Transverse colon (tissue), 4 donors: ENCODE results near the gene ERMARD. TPM values are rescaled to one million over a fixed set of nuclear protein-coding genes. Genes with fewer than 3 reads are reported as not detected.

ENCODE experiments used
- DNase-seq: peaks from one replicate; pipeline ENCODE4 v3.0.0-alpha.2; 2019
- H3K27ac ChIP-seq, 4 donors: fragments of 200-600 bp; sonication (generic); 2 replicates each; pipeline ENCODE4 v1.5.1; 2016 to 2018; ENCODE audit warnings: inconsistent platforms in 4 of 4
- H3K27me3 ChIP-seq: fragments of 200-600 bp; sonication (generic); 2 replicates; pipeline ENCODE4 v1.5.1; 2017; ENCODE audit warnings: inconsistent platforms
- H3K36me3 ChIP-seq, 4 donors: fragments of 200-600 bp; sonication (generic); 2 replicates each; pipeline ENCODE4 v1.5.1; 2017 to 2019; ENCODE audit warnings: inconsistent platforms in 4 of 4
- H3K4me1 ChIP-seq, 4 donors: fragments of 200-600 bp; sonication (generic); 2 replicates each; pipeline ENCODE4 v1.5.1; 2017 to 2020; ENCODE audit warnings: inconsistent platforms in 4 of 4
- H3K4me3 ChIP-seq, 4 donors: fragments of 200-600 bp; sonication (generic); 1 replicate in 1 of 4; 2 replicates in 3 of 4; pipeline versions ENCODE4 v1.5.1 to v1.6.1; 2017 to 2019; ENCODE audit warnings: inconsistent platforms in 4 of 4
- H3K9me3 ChIP-seq, 2 donors: fragments of 200-600 bp; sonication (generic); 2 replicates each; pipeline ENCODE4 v1.5.1; 2017 to 2019; ENCODE audit warnings: inconsistent platforms in 2 of 2
- EP300 ChIP-seq: sonication (generic); formaldehyde crosslinking; IDR thresholded peaks from one replicate; pipeline ENCODE4 v1.6.1; 2017; ENCODE audit warnings: antibody characterized with exemption, low read depth
- POLR2A ChIP-seq: fragments of 450-650 bp; IDR thresholded peaks from one replicate; pipeline ENCODE4 v1.6.1; 2016; ENCODE audit warnings: antibody characterized with exemption, mild to moderate bottlenecking, moderate library complexity
- POLR2AphosphoS5 ChIP-seq, 3 donors: sonication (generic); formaldehyde crosslinking; IDR thresholded peaks; one replicate each; pipeline ENCODE4 v1.6.1; 2016; ENCODE audit warnings: antibody characterized with exemption in 3 of 3
- WGBS, 2 donors: methylation state at CpG; one replicate each; pipeline ENCODE4 v1.1.5; 2018; ENCODE audit warnings: low coverage in 1 of 2; 5-methylcytosine and 5-hydroxymethylcytosine counted together
- in situ Hi-C, 4 donors: fragments of 200-750 bp; cut with MboI; loops; one replicate each; pipeline versions ENCODE4 v1.15.0 to v1.15.1; 2017; ENCODE audit warnings: low sequenced_read_pairs in 3 of 4, low pct_ligation_motif_present in 1 of 4, low pct_unique_long_range_greater_than_20kb in 1 of 4
- intact Hi-C: fragments of 100-400 bp; cut with DNase I; formaldehyde crosslinking; loops from one replicate; pipeline ENCODE4 v1.15.1; 2023; ENCODE audit warnings: low total_unique reads
- total RNA-seq, 4 donors: library from RNA; depleted of rRNA; stranded (reverse); fragments of >200 nt; gene quantifications; one replicate each; pipeline ENCODE4 v1.1.0, GENCODE V29; 2016
- TF ChIP-seq, protein P1 (sequence below), 5 experiments: fragments of 200-600 bp in 3 of 5; fragments of 450-650 bp in 2 of 5; sonication (generic) in 3 of 5; IDR thresholded peaks; 1 replicate in 2 of 5; 2 replicates in 3 of 5; pipeline ENCODE4 v1.5.1; 2016 to 2017; ENCODE audit warnings: antibody characterized with exemption in 5 of 5, inconsistent platforms in 3 of 5, mild to moderate bottlenecking in 2 of 5, moderate library complexity in 1 of 5

ERMARD gene
- total RNA-seq, 4 donors from 2014 or later: 15.7 to 29.5 (median 20.8) TPM

GRCh38 chr6:169812257-169812644 lies 60.8 kb downstream of the ERMARD start:
- H3K36me3 ChIP-seq: no peaks in the 10 kb centered on the region
- no peaks in the 10 kb centered on the region for H3K27me3 ChIP-seq
- intact Hi-C loops (no loop called here), in situ Hi-C loops (no loop called here)
- TF ChIP-seq POLR2A: no peak
- TF ChIP-seq POLR2AphosphoS5 (IDR thresholded peaks at IDR 0.05): no peak
- TF ChIP-seq EP300: no peak
- TF ChIP-seq, protein P1, sequence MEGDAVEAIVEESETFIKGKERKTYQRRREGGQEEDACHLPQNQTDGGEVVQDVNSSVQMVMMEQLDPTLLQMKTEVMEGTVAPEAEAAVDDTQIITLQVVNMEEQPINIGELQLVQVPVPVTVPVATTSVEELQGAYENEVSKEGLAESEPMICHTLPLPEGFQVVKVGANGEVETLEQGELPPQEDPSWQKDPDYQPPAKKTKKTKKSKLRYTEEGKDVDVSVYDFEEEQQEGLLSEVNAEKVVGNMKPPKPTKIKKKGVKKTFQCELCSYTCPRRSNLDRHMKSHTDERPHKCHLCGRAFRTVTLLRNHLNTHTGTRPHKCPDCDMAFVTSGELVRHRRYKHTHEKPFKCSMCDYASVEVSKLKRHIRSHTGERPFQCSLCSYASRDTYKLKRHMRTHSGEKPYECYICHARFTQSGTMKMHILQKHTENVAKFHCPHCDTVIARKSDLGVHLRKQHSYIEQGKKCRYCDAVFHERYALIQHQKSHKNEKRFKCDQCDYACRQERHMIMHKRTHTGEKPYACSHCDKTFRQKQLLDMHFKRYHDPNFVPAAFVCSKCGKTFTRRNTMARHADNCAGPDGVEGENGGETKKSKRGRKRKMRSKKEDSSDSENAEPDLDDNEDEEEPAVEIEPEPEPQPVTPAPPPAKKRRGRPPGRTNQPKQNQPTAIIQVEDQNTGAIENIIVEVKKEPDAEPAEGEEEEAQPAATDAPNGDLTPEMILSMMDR (IDR thresholded peaks at IDR 0.05): no peak
- WGBS, 2 donors: 90 to 100% methylated on average over 4 to 17 of the region's 17 CpGs
- H3K27ac ChIP-seq: no peak overlapping the region
- H3K4me1 ChIP-seq: no peaks in the 10 kb centered on the region
- peaks cover 0 to 4% of the 10 kb centered on the region in 2 donors for H3K9me3 ChIP-seq
- DNase-seq: no peak
- no peak overlapping the region for H3K4me3 ChIP-seq

DNA sequence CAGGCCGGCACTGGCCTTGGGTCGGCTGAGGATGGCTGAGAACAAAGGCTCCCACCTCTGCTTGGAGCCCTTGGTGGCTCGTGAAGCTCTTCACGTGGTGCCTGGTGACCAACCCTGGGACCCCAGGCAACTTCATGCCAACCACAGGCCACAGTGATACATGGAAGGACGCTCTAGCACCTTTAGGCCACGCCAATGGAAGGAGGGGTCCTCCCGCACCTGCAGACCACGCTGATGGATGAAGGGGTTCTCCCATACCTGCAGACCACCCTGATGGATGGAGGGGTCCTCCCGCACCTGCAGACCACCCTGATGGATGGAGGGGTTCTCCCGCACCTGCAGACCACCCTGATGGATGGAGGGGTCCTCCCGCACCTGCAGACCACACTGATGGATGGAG lies 62.5 kb downstream of the ERMARD start:
- intact Hi-C loops (no loop called here), in situ Hi-C loops (no loop called here)
- 85% methylated on average over 10 of the region's 11 CpGs; no CpG with 5 or more reads in 1 of the 2 donors for WGBS, 2 donors
- H3K4me1 ChIP-seq: no peaks in the 10 kb centered on the region
- H3K27me3 ChIP-seq: no peaks in the 10 kb centered on the region
- H3K36me3 ChIP-seq: no peaks in the 10 kb centered on the region
- DNase-seq: no peak
- TF ChIP-seq EP300 (no peak), POLR2A (no peak), POLR2AphosphoS5 (IDR thresholded peaks at IDR 0.05) (no peak)
- TF ChIP-seq, protein P1 (IDR thresholded peaks at IDR 0.05): no peak
- no peak overlapping the region for H3K4me3 ChIP-seq
- peaks cover 0 to 4% of the 10 kb centered on the region in 2 donors for H3K9me3 ChIP-seq
- H3K27ac ChIP-seq: no peak overlapping the region

- Histone ChIP-seq H3K27ac (no peak overlapping the region), H3K27me3 (no peaks in the 10 kb centered on the region), H3K9me3 (peaks cover 0 to 4% of the 10 kb centered on the region in 2 donors), H3K4me3 (no peak overlapping the region), H3K36me3 (no peaks in the 10 kb centered on the region), H3K4me1 (no peaks in the 10 kb centered on the region)
- no peak for DNase-seq
- in situ Hi-C loops (no loop called here), intact Hi-C loops (no loop called here)
- no peak for TF ChIP-seq POLR2AphosphoS5 (IDR thresholded peaks at IDR 0.05)
- TF ChIP-seq EP300: no peak
- TF ChIP-seq, protein P1 (IDR thresholded peaks at IDR 0.05): no peak
- no peak for TF ChIP-seq POLR2A
- 94 to 95% methylated on average over 2 of the region's 2 CpGs for WGBS, 2 donors
Measured at GRCh38 chr6:169816054-169816453, 64.6 kb downstream of the ERMARD start.

GRCh38 chr6:169816975-169817374 lies 65.6 kb downstream of the ERMARD start:
- 78 to 97% methylated on average over 3 of the region's 3 CpGs for WGBS, 2 donors
- TF ChIP-seq POLR2A (no peak), POLR2AphosphoS5 (IDR thresholded peaks at IDR 0.05) (no peak), EP300 (no peak)
- TF ChIP-seq, protein P1 (IDR thresholded peaks at IDR 0.05): no peak
- Histone ChIP-seq H3K27ac (no peak overlapping the region), H3K4me3 (no peak overlapping the region), H3K4me1 (no peaks in the 10 kb centered on the region), H3K27me3 (no peaks in the 10 kb centered on the region), H3K36me3 (no peaks in the 10 kb centered on the region), H3K9me3 (peaks cover 0 to 4% of the 10 kb centered on the region in 2 donors)
- no peak for DNase-seq
- in situ Hi-C loops (no loop called here), intact Hi-C loops (no loop called here)
